OCI-LY3 (cell line): ENCODE measurements around the gene POU5F2.

ENCODE experiments used
- CTCF ChIP-seq: fragments of 200-600, 300-600 bp; sonication (generic); IDR thresholded peaks from 2 replicates; pipeline ENCODE4 v1.5.1; 2014; ENCODE audit warnings: antibody characterized with exemption, low read length, low read depth
- EZH2phosphoT487 ChIP-seq: fragments of 200-600 bp; shearing (Covaris generic); IDR thresholded peaks from 2 replicates; pipeline ENCODE4 v1.6.1; 2018; ENCODE audit warnings: antibody characterized with exemption, mixed run types, low read depth

GRCh38 chr5:93724791-93725190, 16.6 kb downstream of the POU5F2 start:
- no peak for TF ChIP-seq CTCF
- no peak for TF ChIP-seq EZH2phosphoT487
